Mucosa of rectum (tissue), 2 donors: Measurements from ENCODE around the gene GRIK2.
"Not testable (repeated sequence)": the region's sequence is repeated elsewhere in the genome, so short reads cannot be mapped to it uniquely, and the experiment has no call there.

ENCODE experiments used
- H3K27ac ChIP-seq, 2 donors: one replicate each; pipeline ENCODE4 v1.7.0; 2013; ENCODE audit warnings: inconsistent platforms in 2 of 2, low read depth in 2 of 2, low read length in 2 of 2
- H3K27me3 ChIP-seq, 2 donors: one replicate each; pipeline ENCODE4 v1.7.0; 2013; ENCODE audit warnings: low read length in 2 of 2; ENCODE audit not compliant: control insufficient read depth in 2 of 2, insufficient read depth in 2 of 2
- H3K36me3 ChIP-seq, 2 donors: one replicate each; pipeline ENCODE4 v1.7.0; 2013; ENCODE audit warnings: low read length in 2 of 2; ENCODE audit not compliant: control insufficient read depth in 2 of 2, insufficient read depth in 2 of 2
- H3K4me1 ChIP-seq, 2 donors: one replicate each; pipeline ENCODE4 v1.7.0; 2013; ENCODE audit warnings: low read length in 2 of 2, mild to moderate bottlenecking in 1 of 2; ENCODE audit not compliant: control insufficient read depth in 2 of 2, insufficient read depth in 2 of 2
- H3K4me3 ChIP-seq, 2 donors: one replicate each; pipeline ENCODE4 v1.7.0; 2013; ENCODE audit warnings: low read length in 2 of 2
- H3K9ac ChIP-seq, 2 donors: one replicate each; pipeline ENCODE4 v1.7.0; 2013; ENCODE audit warnings: low read length in 2 of 2, low read depth in 1 of 2, mild to moderate bottlenecking in 1 of 2
- H3K9me3 ChIP-seq, 2 donors: one replicate each; pipeline ENCODE4 v1.7.0; 2013; ENCODE audit warnings: low read length in 2 of 2; ENCODE audit not compliant: control insufficient read depth in 2 of 2
- donor health status: healthy.
- donor health status: Normal muscosa, but diverticular disease.

The GRIK2 gene

GRCh38 chr6:101597693-101598092 lies 204.2 kb downstream of the GRIK2 start:
- Histone ChIP-seq H3K4me3 (no peak overlapping the region), H3K27ac (no peak overlapping the region)

DNA sequence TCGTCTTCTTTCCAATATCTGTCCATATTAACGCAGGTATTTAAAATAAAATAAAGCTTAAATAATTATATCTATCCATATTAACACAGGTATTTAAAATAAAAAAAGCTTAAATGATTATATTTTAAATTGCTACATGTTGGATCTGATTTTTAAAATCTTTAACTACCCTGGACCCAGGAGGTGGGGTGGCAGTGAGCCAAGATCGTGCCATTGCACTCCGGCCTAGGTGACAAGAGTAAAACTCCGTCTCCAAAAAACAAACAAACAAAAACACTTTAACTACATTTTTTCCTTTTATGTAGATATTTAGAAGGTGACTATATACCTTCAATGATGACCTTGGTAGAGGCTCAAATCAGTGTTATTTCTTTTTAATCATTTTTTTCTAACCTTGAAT lies 211.9 kb downstream of the GRIK2 start:
- Histone ChIP-seq H3K9me3 (no peaks in the 10 kb centered on the region), H3K9ac (no peak overlapping the region), H3K4me1 (no peaks in the 10 kb centered on the region), H3K36me3 (no peaks in the 10 kb centered on the region), H3K27ac (no peak overlapping the region), H3K4me3 (no peak overlapping the region), H3K27me3 (no peaks in the 10 kb centered on the region)

More at GRCh38 chr6:101597693-101598092, 204.2 kb downstream of the GRIK2 start:
- Histone ChIP-seq H3K9ac (no peak overlapping the region), H3K36me3 (no peaks in the 10 kb centered on the region), H3K27me3 (no peaks in the 10 kb centered on the region), H3K4me1 (no peaks in the 10 kb centered on the region), H3K9me3 (no peaks in the 10 kb centered on the region)

DNA sequence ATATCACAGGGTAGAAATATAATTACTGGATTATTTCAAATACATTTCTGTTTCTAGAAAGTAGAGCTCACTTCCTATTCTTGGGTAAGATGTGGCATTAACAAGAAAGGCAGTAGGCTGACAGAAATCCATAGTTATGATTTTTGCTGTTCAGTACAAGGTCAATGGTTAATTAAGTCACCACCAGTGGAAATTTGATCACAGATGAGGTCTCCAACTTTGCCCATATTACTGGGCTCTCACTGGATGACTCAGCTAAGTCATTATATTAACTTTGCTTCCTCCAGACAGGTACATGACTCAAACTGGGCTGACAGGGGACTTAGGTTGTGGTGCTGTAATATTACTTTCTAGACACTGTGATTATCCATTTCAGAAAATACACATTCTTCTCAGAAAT lies 212.4 kb downstream of the GRIK2 start:
- H3K9me3 ChIP-seq = no peaks in the 10 kb centered on the region

DNA sequence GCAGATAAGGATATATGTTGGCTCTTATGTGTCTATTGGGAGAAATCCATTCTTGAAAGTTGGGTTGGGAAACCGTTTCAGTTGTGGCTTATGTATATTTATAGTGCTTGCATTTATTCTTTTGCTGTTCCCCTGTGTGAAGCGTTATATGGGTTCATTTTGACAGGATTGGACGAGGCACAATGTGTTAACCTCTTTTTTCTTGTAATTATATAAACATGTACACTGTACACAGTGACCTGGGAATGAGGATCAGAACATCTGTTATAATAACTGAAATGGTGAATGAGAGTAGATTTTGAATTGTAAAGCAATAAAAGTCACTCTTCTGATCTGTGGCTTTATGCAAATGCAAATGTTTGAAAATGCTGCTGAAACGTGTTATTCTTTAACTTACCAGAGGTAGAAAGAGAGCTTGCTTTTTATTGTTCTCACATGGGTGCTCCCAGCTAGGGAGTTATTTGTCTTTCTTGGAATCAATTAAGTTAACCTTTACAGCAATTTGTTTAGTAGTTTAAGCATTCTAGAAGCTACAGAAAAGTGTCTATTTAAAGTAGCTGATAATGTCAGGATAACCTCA lies 213.7 kb downstream of the GRIK2 start:
- H3K4me3 ChIP-seq = no peak overlapping the region
- no peaks in the 10 kb centered on the region for H3K36me3 ChIP-seq
- no peaks in the 10 kb centered on the region for H3K9me3 ChIP-seq
- no peaks in the 10 kb centered on the region for H3K4me1 ChIP-seq
- no peak overlapping the region for H3K27ac ChIP-seq
- H3K9ac ChIP-seq = no peak overlapping the region
- no peaks in the 10 kb centered on the region for H3K27me3 ChIP-seq

More for the DNA sequence above, 212.4 kb downstream of the GRIK2 start:
- Histone ChIP-seq H3K27me3 (no peaks in the 10 kb centered on the region), H3K36me3 (no peaks in the 10 kb centered on the region), H3K4me1 (no peaks in the 10 kb centered on the region), H3K9ac (no peak overlapping the region), H3K4me3 (no peak overlapping the region), H3K27ac (no peak overlapping the region)

GRCh38 chr6:101608703-101609102 lies 215.2 kb downstream of the GRIK2 start:
- H3K36me3 ChIP-seq = no peaks in the 10 kb centered on the region
- no peak overlapping the region for H3K9ac ChIP-seq
- no peaks in the 10 kb centered on the region for H3K27me3 ChIP-seq
- H3K4me3 ChIP-seq = no peak overlapping the region
- H3K27ac ChIP-seq = no peak overlapping the region
- H3K4me1 ChIP-seq = no peaks in the 10 kb centered on the region
- H3K9me3 ChIP-seq = no peaks in the 10 kb centered on the region

GRCh38 chr6:101613556-101613955 lies 220.0 kb downstream of the GRIK2 start:
- Histone ChIP-seq H3K9me3 (no peaks in the 10 kb centered on the region), H3K27me3 (no peaks in the 10 kb centered on the region), H3K9ac (no peak overlapping the region), H3K4me1 (no peaks in the 10 kb centered on the region), H3K27ac (no peak overlapping the region), H3K36me3 (no peaks in the 10 kb centered on the region), H3K4me3 (no peak overlapping the region)

DNA sequence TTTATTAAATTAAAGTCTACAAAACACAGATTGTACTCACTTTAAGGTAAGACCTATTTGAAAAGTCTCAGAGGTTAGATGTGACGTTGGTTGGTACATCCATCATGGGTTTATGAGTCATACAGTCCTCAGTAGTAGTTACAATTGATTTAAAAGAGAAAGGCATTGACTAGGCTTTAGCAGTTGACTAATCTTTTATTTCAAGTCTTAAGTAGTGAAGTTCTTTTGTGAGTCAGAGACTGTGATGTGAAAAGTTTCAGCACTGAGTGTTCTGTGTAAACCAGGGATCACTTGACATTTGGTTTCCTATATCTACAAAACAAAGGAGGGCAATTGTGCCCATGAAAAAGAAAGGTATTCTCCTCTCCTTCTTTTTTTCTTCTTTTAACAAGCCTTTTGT lies 221.3 kb downstream of the GRIK2 start:
- Histone ChIP-seq H3K27ac (no peak overlapping the region), H3K27me3 (no peaks in the 10 kb centered on the region), H3K9me3 (no peaks in the 10 kb centered on the region), H3K4me1 (no peaks in the 10 kb centered on the region), H3K9ac (no peak overlapping the region), H3K4me3 (no peak overlapping the region), H3K36me3 (no peaks in the 10 kb centered on the region)

DNA sequence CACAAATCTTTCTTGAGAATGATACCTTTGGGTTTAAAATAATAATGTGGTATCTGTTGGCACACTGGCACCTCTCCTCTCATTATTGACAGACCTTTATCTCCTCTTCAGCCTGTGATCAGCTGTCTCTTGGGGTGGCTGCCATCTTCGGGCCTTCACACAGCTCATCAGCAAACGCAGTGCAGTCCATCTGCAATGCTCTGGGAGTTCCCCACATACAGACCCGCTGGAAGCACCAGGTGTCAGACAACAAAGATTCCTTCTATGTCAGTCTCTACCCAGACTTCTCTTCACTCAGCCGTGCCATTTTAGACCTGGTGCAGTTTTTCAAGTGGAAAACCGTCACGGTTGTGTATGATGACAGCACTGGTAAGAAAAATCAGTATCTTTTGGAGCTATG lies 232.8 kb downstream of the GRIK2 start:
- Histone ChIP-seq H3K27ac (no peak overlapping the region), H3K9ac (no peak overlapping the region), H3K9me3 (no peaks in the 10 kb centered on the region), H3K4me1 (no peaks in the 10 kb centered on the region), H3K36me3 (no peaks in the 10 kb centered on the region), H3K27me3 (no peaks in the 10 kb centered on the region), H3K4me3 (no peak overlapping the region)

GRCh38 chr6:101630941-101631340 lies 237.4 kb downstream of the GRIK2 start:
- Histone ChIP-seq H3K27ac (no peak overlapping the region), H3K4me3 (no peak overlapping the region), H3K36me3 (no peaks in the 10 kb centered on the region), H3K4me1 (no peaks in the 10 kb centered on the region), H3K27me3 (no peaks in the 10 kb centered on the region), H3K9me3 (no peaks in the 10 kb centered on the region), H3K9ac (no peak overlapping the region)

DNA sequence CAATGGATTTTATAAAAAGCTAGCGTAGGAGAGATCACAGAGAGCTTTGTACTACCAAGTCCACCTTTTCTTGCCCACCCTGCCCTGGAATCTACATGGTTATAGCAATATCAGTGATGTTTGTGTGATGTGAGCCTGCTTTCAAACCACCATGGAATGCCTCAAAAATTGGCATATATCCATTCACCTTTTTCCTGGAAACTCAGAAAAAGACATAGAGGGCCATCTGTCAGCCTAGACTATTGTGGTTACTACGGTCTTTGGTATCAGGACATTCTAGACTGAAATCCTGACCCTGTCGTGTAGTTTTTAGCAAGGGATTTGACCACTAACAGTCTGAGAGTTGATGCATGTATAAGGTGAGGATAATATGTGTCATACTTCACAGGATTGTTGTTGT lies 239.6 kb downstream of the GRIK2 start:
- Histone ChIP-seq H3K27me3 (no peaks in the 10 kb centered on the region), H3K4me3 (no peak overlapping the region), H3K36me3 (no peaks in the 10 kb centered on the region), H3K9ac (no peak overlapping the region), H3K9me3 (no peaks in the 10 kb centered on the region), H3K4me1 (no peaks in the 10 kb centered on the region), H3K27ac (no peak overlapping the region)

- not testable (repeated sequence) for H3K4me1 ChIP-seq, H3K36me3 ChIP-seq, H3K4me3 ChIP-seq, H3K9ac ChIP-seq, H3K27ac ChIP-seq, H3K9me3 ChIP-seq, H3K27me3 ChIP-seq
Measured at GRCh38 chr6:101638865-101639264, 245.4 kb downstream of the GRIK2 start.
